ENCODE results near the gene NWD2.

DNA sequence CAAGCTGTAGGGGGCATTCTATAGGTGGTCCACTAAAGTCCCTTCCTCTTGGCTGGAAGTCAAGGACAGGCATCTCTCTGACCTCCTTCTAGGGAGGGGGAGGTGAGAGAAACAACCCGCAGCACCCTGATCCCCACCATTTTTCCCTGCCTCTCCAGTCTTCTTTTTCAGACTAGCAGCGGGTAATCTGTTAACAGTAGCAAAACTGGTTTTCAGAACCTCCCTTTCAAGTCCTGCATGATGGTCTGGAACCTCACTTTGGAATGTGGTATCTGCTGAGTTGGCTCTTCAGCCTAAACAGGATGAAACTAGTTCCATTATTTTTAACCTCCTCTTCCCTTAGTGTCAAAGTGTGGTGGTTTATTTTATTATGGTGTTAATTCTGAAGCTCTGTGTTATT is 196.0 kb downstream of the NWD2 start:
- TF ChIP-seq, protein P1, sequence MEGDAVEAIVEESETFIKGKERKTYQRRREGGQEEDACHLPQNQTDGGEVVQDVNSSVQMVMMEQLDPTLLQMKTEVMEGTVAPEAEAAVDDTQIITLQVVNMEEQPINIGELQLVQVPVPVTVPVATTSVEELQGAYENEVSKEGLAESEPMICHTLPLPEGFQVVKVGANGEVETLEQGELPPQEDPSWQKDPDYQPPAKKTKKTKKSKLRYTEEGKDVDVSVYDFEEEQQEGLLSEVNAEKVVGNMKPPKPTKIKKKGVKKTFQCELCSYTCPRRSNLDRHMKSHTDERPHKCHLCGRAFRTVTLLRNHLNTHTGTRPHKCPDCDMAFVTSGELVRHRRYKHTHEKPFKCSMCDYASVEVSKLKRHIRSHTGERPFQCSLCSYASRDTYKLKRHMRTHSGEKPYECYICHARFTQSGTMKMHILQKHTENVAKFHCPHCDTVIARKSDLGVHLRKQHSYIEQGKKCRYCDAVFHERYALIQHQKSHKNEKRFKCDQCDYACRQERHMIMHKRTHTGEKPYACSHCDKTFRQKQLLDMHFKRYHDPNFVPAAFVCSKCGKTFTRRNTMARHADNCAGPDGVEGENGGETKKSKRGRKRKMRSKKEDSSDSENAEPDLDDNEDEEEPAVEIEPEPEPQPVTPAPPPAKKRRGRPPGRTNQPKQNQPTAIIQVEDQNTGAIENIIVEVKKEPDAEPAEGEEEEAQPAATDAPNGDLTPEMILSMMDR (IDR thresholded peaks at IDR 0.05) = no peak
- no peak for TF ChIP-seq POLR2A (IDR thresholded peaks at IDR 0.05)
